Medulla oblongata (tissue), 1 donor: ENCODE data around the gene TASP1.
"Not testable (repeated sequence)": the region's sequence is repeated elsewhere in the genome, so short reads cannot be mapped to it uniquely, and the experiment has no call there.

Source experiments
- DNase-seq: peaks from one replicate; pipeline ENCODE4 v3.0.0-alpha.2; 2015; ENCODE audit errors: extremely low spot score

TASP1 gene

DNA sequence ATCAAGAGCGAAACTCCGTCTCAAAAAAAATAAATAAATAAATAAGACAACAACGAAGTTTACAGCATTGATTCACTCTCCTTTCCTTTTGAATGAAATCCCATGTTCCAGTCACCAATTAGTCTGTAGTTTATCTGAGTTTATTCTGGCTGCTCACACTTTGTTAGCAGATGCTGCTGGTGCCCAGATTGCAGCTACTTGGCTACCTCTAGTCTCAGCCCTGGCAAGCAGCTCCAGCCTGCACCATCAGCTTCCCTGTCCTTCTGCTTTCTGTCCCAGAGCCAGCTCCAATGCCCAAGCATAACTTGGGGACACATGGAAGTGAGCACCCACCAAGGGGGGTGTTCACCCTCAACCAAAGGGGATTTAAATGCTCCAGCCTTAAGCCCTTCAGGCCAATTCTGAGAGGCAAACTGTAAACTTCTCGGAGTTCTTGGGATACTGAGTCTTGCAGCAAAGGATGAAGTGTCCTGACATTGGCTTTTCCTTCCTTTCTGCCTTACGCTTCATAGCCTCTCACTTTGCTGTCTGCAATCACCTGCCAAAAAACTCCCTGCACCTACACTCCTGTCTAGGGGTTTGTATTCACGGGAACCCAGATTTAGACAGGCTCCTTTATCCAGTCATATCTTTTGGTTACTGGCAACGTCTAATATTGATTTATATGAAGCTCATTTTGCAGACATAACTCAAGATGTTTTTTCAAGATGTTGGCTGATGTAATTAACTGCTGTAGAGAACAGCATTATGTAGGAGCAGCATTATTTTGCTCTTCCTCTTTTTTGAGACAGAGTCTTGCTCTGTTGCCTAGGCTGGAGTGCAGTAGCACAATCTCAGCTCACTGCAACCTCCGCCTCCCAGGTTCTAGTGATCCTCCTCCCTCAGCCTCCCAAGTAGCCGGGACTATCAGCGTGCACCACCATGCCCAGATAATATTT, 9.8 kb upstream of the TASP1 start:
- DNase-seq, result no peak

GRCh38 chr20:13644010-13644409, 5.3 kb upstream of the TASP1 start:
- no peak for DNase-seq

- no peak for DNase-seq
Observed at GRCh38 chr20:13639150-13639497, 392 bp upstream of the TASP1 start.

DNA sequence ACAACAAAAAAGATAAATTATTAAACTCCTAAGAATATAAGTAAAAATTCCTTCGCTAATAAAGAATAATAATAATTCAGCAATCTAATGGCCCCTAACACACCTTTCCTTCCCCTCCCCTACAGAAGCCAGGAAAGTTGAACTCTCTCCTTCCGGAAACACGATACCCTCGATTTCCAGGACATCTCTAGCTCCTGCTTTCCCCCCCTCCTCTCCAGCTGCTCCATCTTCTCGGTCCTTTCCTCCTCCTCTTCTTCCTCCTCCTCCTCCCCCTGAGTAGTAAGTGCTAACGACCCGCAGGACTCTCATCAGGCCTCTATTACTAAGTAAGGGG, 603 bp downstream of the TASP1 start:
- DNase-seq, result no peak

DNA sequence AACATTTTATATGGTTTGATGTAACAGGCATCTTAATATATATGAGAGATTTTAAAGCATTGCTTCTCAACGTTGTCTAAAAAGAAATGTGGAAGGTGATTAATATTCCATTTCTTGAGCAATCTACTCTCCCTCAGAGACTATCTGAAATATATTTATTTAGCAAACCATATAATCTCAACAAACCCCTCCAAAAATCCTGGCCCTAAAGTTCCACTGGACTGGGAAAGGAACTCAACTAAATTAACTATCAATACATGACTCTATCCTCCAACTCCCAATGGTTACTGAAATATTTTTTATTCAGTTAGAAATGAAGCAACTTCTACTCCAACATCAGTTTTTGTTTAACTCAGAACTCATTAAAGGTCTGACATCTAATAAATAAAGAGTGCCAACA, 6.3 kb downstream of the TASP1 start:
- no peak for DNase-seq

GRCh38 chr20:13627525-13627924, 11.2 kb downstream of the TASP1 start:
- not testable (repeated sequence) for DNase-seq

- no peak for DNase-seq
Observed at GRCh38 chr20:13626724-13627123, 12.0 kb downstream of the TASP1 start.

DNA sequence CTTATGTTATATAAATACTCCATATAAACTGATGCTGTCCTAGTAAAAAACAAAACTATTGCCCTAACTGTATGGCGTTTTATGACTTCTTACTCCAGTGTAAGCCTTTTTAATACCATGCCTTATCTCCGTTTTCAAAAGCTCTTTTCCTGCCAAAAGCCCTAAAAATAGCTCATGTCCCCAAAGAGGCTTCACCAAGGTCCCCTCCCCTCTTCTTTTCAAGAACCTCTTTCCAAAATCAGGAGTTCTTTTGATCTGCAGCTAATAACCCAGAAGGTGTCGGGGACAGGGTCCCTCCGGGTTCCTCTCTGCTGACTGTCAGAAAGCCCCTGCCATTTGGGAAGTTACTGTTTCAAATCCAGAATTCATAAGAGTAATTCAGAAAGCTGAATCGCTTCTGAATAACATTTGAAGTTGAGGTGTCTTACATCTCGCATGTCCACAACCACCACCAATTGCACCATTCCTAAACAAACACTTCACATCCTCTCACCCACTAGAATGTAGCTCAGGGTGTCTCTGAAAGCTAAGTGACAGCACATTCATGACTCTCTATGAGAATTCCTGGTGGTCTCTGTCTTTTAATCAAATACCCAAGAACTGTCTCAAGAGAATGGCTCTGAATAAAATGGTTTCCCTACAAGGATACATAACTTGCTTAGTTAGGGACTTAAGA, 13.3 kb downstream of the TASP1 start:
- DNase-seq, result no peak

DNA sequence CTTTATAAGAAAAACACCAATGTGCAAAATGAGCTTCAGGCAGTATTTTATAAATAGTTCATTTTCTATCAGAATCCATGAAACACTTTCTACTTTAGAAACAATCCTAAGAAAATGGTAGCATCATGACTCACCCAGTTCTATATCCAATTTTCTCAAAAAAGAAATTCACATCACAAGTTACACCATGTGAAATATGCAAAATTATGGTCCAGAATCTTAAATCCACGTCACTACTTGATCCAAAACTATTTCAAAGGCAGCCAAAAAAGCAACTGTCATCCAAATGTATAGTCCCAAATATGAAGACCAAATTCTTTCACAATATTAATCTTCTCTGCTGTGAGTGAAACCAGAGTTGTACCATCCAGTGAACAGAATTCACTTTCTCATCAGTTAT, 19.3 kb downstream of the TASP1 start:
- not testable (repeated sequence) for DNase-seq

DNA sequence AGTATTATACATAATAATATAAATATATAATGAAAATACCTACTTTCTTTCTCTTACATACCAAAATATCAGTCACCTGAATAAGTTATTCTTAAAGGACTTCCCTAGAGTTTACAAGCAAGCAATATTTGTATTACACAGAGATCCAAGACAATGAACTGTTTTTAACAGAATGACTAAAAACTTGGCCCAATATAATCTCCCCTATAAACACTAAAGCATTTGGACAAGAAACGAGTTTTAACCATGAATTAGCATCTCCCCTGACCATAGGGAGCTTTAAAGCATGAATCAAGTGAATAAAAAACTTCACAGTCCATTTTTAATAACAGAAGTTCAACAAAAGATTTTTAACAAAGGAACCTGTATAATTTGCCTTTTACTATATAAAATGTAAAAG, 20.3 kb downstream of the TASP1 start:
- DNase-seq, result not testable (repeated sequence)

DNA sequence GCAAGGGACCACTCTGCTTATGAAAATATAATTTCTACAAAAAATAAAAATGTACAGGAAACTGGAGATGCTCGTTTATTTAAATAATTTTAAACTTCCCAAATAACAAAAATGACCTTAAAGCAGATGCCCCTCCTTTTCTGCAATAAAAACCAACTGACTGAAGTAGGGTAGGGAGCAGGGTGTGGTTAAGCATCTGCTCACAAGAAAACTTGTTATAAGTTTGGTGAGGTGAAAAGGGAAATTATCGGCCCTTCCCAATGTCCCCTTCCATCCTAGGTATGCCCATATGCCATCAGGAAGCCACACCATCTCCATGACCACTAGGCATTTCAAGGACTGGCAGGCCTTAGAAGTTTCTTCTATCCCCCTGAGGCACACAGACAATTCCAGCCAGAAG, 21.1 kb downstream of the TASP1 start:
- DNase-seq, result not testable (repeated sequence)

- not testable (repeated sequence) for DNase-seq
Observed at GRCh38 chr20:13616713-13617112, 22.0 kb downstream of the TASP1 start.

- DNase-seq, result no peak
Observed at GRCh38 chr20:13613917-13614316, 24.8 kb downstream of the TASP1 start.

GRCh38 chr20:13611611-13612125, 27.1 kb downstream of the TASP1 start:
- DNase-seq, result no peak

DNA sequence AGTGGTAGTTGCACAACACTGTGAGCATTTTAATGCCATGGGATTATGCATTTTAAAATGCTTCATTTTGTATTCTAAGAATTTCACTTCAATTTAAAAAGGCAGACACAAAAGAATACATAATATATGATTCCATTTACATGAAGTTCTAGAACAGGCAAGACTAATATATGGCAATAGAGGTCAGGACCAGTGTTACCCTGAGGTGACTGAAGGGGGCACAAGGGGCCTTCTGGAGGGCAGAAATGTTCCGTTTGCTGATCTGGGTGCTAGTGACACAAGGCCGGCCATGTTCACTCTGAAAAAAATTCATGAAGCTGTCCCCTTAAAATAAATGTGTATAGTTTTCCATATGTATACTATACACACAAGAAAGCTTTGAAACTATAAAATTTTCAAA, 28.5 kb downstream of the TASP1 start:
- no peak for DNase-seq

- no peak for DNase-seq
Observed at GRCh38 chr20:13608066-13608465, 30.7 kb downstream of the TASP1 start.

- DNase-seq, result not testable (repeated sequence)
Observed at GRCh38 chr20:13593423-13593822, 45.3 kb downstream of the TASP1 start.

DNA sequence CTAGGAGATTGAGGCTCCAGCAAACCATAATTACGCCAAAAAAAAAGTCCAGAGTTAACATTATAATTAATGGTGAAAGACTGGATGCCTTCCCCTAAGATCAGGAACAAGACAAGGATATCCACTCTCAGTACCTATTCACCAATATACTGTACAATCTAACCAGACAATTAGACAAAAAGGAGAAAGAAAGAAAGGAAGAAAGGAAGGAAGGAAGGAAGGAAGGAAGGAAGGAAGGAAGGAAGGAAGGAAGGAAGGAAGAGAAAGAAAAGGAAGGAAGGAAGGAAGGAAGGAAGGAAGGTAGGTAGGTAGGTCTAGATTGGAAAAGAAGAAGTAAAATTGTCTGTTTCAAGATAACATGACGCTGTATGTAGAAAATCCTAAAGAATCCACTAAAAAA, 50.7 kb downstream of the TASP1 start:
- no peak for DNase-seq

DNA sequence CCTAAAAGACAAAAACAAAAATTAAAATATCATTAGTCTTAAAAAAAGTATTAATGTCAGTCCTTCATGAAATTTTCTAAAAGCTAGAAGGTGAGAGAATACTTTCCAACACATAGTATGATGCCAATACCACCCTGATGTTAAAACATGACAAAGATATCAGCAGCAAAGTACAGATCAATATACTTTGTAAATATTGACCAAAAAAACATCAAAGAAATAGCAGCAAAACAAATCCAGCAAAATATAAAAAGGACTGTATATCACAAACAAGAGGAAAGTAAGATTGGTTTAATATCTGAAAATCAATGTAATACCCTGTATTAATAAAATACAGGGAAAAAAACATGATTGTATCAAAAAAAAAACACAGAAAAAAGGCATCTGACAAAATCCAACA, 51.4 kb downstream of the TASP1 start:
- DNase-seq, result no peak

DNA sequence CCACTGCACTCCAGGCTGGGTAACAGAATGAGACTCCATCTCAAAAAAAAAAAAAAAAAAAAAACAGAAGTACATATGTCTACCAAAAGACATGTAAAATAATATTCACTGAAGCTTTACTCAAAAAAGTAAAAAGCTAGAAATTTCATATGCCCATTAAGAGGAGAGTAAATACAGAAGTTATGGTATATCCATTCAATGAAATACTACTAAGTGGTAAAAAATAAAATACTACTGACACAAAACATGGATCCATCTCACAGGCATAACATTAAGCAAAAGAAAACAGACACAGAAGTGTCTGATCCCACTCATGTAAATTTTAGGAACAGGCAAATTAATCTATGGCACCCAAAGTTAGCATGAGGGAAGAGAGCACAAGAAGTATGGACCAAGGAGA, 52.6 kb downstream of the TASP1 start:
- DNase-seq, result no peak

GRCh38 chr20:13581451-13581850, 57.3 kb downstream of the TASP1 start:
- DNase-seq, result no peak

GRCh38 chr20:13580707-13581106, 58.0 kb downstream of the TASP1 start:
- DNase-seq, result no peak

- no peak for DNase-seq
Observed at GRCh38 chr20:13574071-13574470, 64.7 kb downstream of the TASP1 start.
